ENCODE data around the gene FAM3A.
"Not testable (repeated sequence)": the region's sequence is repeated elsewhere in the genome, so short reads cannot be mapped to it uniquely, and the experiment has no call there.

Gene FAM3A

GRCh38 chrX:154502989-154503388 is 13.0 kb downstream of the FAM3A start:
- no peak for DNase-seq

GRCh38 chrX:154502098-154502497 is 13.9 kb downstream of the FAM3A start:
- no peak for DNase-seq

GRCh38 chrX:154501423-154501822 is 14.6 kb downstream of the FAM3A start:
- DNase-seq, result not testable (repeated sequence)

- not testable (repeated sequence) for DNase-seq
Measured at GRCh38 chrX:154496591-154497137, 19.4 kb downstream of the FAM3A start.

GRCh38 chrX:154495472-154495922 is 20.5 kb downstream of the FAM3A start:
- DNase-seq, result no peak

GRCh38 chrX:154494715-154495114 is 21.3 kb downstream of the FAM3A start:
- no peak for DNase-seq

- peak; percentile 93 for DNase-seq
Measured at GRCh38 chrX:154490414-154491083, 25.5 kb downstream of the FAM3A start, which contains the start of gene SLC10A3. Gene SLC10A3, minus strand, starts transcription at chrX:154490629. Its CDS starts 1,689 bp downstream, at chrX:154488940.

GRCh38 chrX:154490021-154490413 is 26.0 kb downstream of the FAM3A start:
- peak; percentile 50 for DNase-seq

- no peak for DNase-seq
Measured at GRCh38 chrX:154489182-154489581, 26.9 kb downstream of the FAM3A start.

GRCh38 chrX:154488336-154489075 is 27.5 kb downstream of the FAM3A start:
- no peak for DNase-seq

GRCh38 chrX:154487518-154488290 is 28.3 kb downstream of the FAM3A start:
- no peak for DNase-seq

GRCh38 chrX:154486396-154487207 is 29.4 kb downstream of the FAM3A start, which contains the start of gene UBL4A:
Gene UBL4A, minus strand, starts transcription at chrX:154486615. Its CDS starts 31 bp downstream, at chrX:154486584.
- DNase-seq, result peak; percentile 47

- no peak for DNase-seq
Measured at GRCh38 chrX:154486052-154486395, 30.0 kb downstream of the FAM3A start.

GRCh38 chrX:154485150-154486051 is 30.6 kb downstream of the FAM3A start:
- DNase-seq, result no peak

GRCh38 chrX:154484255-154485149 is 31.5 kb downstream of the FAM3A start:
- DNase-seq, result no peak

- no peak for DNase-seq
Measured at GRCh38 chrX:154483325-154483724, 32.7 kb downstream of the FAM3A start.

GRCh38 chrX:154482786-154483185 is 33.2 kb downstream of the FAM3A start:
- DNase-seq, result no peak

- no peak for DNase-seq
Measured at GRCh38 chrX:154481911-154482601, 34.0 kb downstream of the FAM3A start.

- DNase-seq, result no peak
Measured at GRCh38 chrX:154481195-154481594, 34.8 kb downstream of the FAM3A start.

Data from fibroblast of skin of abdomen (primary cell).